CD4-positive, alpha-beta T cell (primary cell): ENCODE results near the gene LTB4R. TPM values are rescaled to one million over a fixed set of nuclear protein-coding genes. Genes with fewer than 3 reads are reported as not detected.

Experiments
- ATAC-seq: fragments of 200-7000 bp; cut with Tn5 transposase; one replicate; pipeline ENCODE4 v1.10.0; 2022; ENCODE audit warnings: mild to moderate bottlenecking; ENCODE audit not compliant: poor library complexity
- CTCF ChIA-PET: fragments of 350-600 bp; sonication (Branson Sonifier 250); formaldehyde crosslinking; loops from one replicate; lab custom pipeline; 2021; ENCODE audit warnings: antibody characterized with exemption, inconsistent platforms; lab: Charles Lee
- POLR2A ChIA-PET: fragments of 350-600 bp; sonication (Branson Sonifier 250); formaldehyde crosslinking; loops from one replicate; lab custom pipeline; 2021; ENCODE audit warnings: antibody characterized with exemption, inconsistent platforms; lab: Charles Lee
- DNase-seq, 14 experiments: peaks; one replicate each; pipeline ENCODE4 v3.0.0-alpha.2; 2013 to 2020; ENCODE audit warnings: mixed read lengths in 2 of 14
- H3K27ac ChIP-seq, 2 donors: one replicate each; pipeline versions ENCODE4 v1.5.1 to v1.7.0; 2013; ENCODE audit warnings: low read length in 2 of 2, low read depth in 1 of 2, mild to moderate bottlenecking in 1 of 2
- H3K27me3 ChIP-seq, 2 experiments: 1 replicate in 1 of 2; 2 replicates in 1 of 2; pipeline versions ENCODE4 v1.6.1 to v1.7.0; 2013; ENCODE audit warnings: low read length in 2 of 2, control low read depth in 1 of 2, mild to moderate bottlenecking in 1 of 2, moderate library complexity in 1 of 2; ENCODE audit not compliant: insufficient read depth in 2 of 2, control insufficient read depth in 1 of 2
- H3K36me3 ChIP-seq: one replicate; pipeline ENCODE4 v1.6.1; 2013; ENCODE audit warnings: low read length, control low read depth; ENCODE audit not compliant: insufficient read depth
- H3K4me1 ChIP-seq: one replicate; pipeline ENCODE4 v1.6.1; 2013; ENCODE audit warnings: low read length, control low read depth; ENCODE audit not compliant: insufficient read depth
- H3K4me3 ChIP-seq: one replicate; pipeline ENCODE4 v1.5.1; 2013; ENCODE audit warnings: mild to moderate bottlenecking, low read length, moderate library complexity
- H3K9me3 ChIP-seq, 2 experiments: 1 replicate in 1 of 2; 2 replicates in 1 of 2; pipeline versions ENCODE4 v1.6.1 to v1.7.0; 2013; ENCODE audit warnings: low read length in 2 of 2, mild to moderate bottlenecking in 2 of 2, control low read depth in 1 of 2, moderate library complexity in 1 of 2; ENCODE audit not compliant: control insufficient read depth in 1 of 2, insufficient read depth in 1 of 2
- H3K27ac Mint-ChIP-seq: one replicate; pipeline ENCODE4 v1.8.0; 2020; ENCODE audit warnings: mixed read lengths
- H3K27me3 Mint-ChIP-seq: one replicate; pipeline ENCODE4 v1.8.0; 2021; ENCODE audit warnings: mixed read lengths
- H3K36me3 Mint-ChIP-seq: one replicate; pipeline ENCODE4 v1.8.0; 2021; ENCODE audit warnings: low read depth, mixed read lengths
- H3K4me1 Mint-ChIP-seq: one replicate; pipeline ENCODE4 v1.8.0; 2021; ENCODE audit warnings: low read depth, mixed read lengths
- H3K4me3 Mint-ChIP-seq: one replicate; pipeline ENCODE4 v1.8.0; 2020; ENCODE audit warnings: mild to moderate bottlenecking, mixed read lengths
- H3K9me3 Mint-ChIP-seq: one replicate; pipeline ENCODE4 v1.8.0; 2020; ENCODE audit warnings: mixed read lengths
- CTCF ChIP-seq: fragments of 200-600 bp; IDR thresholded peaks from one replicate; pipeline ENCODE4 v1.8.0; 2022; ENCODE audit warnings: antibody characterized with exemption, mild to moderate bottlenecking
- intact Hi-C, 2 experiments: fragments of 100-400 bp; cut with DNase I in 1 of 2; cut with micrococcal nuclease in 1 of 2; formaldehyde crosslinking; loops; one replicate each; pipeline versions ENCODE4 v1.15.1 to v1.9.0; 2023 to 2025; cut with DNase I, micrococcal nuclease
- total RNA-seq, 174 experiments: library from RNA in 2 of 174; stranded (reverse) in 2 of 174; gene quantifications; one replicate each; pipeline ENCODE4 v1.2.3 and lab custom pipeline; 2021 to 2026

The LTB4R gene
- total RNA-seq, 2 experiments from 2014 or later = 15.6 to 18.3 TPM

DNA sequence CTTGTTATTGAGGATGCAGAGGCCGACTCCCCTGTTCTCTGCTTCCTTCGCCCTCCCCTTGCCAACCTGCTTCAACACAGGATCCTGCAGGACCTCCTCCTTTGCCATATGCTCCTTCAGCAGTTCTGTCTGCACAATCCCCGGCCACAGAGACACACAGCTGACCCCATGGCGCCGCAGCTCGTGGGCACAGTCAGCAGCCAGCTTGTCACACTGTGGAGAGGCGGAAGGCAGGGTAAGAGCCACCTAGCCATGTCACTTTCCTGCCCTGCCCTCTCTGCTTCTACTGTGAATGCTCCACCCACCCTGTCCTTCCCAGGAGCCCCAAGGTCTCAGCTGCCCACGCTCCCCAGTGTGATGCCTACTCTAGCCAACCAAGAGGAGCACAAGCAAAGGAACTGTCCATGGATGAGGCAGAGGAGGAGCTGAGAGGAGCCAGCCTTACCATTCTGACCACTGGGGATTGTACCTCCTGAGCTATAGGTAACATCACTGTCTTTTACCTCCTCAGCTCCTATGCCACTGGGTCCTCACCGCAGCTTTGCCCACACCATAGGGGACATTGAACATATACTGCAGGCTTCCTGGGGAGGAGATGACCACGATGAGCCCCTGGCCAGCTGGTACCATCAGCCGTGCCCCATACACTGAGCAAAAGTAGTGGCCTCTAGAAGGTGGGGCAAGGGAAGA, 19.0 kb upstream of the LTB4R start:
- Histone ChIP-seq H3K27me3 (no peaks in the 10 kb centered on the region), H3K36me3 (peaks cover 59% of the 10 kb centered on the region), H3K27ac (no peak overlapping the region), H3K4me1 (peaks cover 16% of the 10 kb centered on the region), H3K9me3 (no peaks in the 10 kb centered on the region), H3K4me3 (no peak overlapping the region)
- Mint-ChIP-seq H3K9me3 (no peaks in the 10 kb centered on the region), H3K4me3 (no peak overlapping the region), H3K27me3 (no peaks in the 10 kb centered on the region), H3K4me1 (peaks cover 16% of the 10 kb centered on the region), H3K36me3 (peaks cover 69% of the 10 kb centered on the region), H3K27ac (no peak overlapping the region)
- CTCF ChIA-PET = interaction anchor here (0.6 to 1.0 kb wide), 2 partner anchors 21 to 50 kb away, joined by 3 to 4 read pairs; partner anchors contain the start of genes RABGGTA and TINF2
- intact Hi-C loops = loop anchor here in 1 of 2 experiments (10.0 kb wide), 1 partner anchor 317 kb away; no protein-coding TSS in a partner anchor
- no peak for TF ChIP-seq CTCF
- ATAC-seq (no peak), DNase-seq (no peak)
- POLR2A ChIA-PET = no interaction called here

- intact Hi-C loops = loop anchor here in 1 of 2 experiments (10.0 kb wide), 1 partner anchor 319 kb away; no protein-coding TSS in a partner anchor
- no peak for ATAC-seq
- H3K4me1 Mint-ChIP-seq = peaks cover 23% of the 10 kb centered on the region
- no peak for TF ChIP-seq CTCF
- Histone ChIP-seq H3K4me3 (no peak overlapping the region), H3K4me1 (peaks cover 27% of the 10 kb centered on the region), H3K9me3 (no peaks in the 10 kb centered on the region), H3K27ac (no peak overlapping the region), H3K27me3 (no peaks in the 10 kb centered on the region), H3K36me3 (peaks cover 59% of the 10 kb centered on the region)
- H3K4me3 Mint-ChIP-seq = no peak overlapping the region
- CTCF ChIA-PET = no interaction called here
- no peaks in the 10 kb centered on the region for H3K27me3 Mint-ChIP-seq
- H3K36me3 Mint-ChIP-seq = peaks cover 75% of the 10 kb centered on the region
- no peak for DNase-seq
- no peak overlapping the region for H3K27ac Mint-ChIP-seq
- POLR2A ChIA-PET = no interaction called here
- H3K9me3 Mint-ChIP-seq = no peaks in the 10 kb centered on the region
Observed at GRCh38 chr14:24293525-24293924, 17.8 kb upstream of the LTB4R start.

DNA sequence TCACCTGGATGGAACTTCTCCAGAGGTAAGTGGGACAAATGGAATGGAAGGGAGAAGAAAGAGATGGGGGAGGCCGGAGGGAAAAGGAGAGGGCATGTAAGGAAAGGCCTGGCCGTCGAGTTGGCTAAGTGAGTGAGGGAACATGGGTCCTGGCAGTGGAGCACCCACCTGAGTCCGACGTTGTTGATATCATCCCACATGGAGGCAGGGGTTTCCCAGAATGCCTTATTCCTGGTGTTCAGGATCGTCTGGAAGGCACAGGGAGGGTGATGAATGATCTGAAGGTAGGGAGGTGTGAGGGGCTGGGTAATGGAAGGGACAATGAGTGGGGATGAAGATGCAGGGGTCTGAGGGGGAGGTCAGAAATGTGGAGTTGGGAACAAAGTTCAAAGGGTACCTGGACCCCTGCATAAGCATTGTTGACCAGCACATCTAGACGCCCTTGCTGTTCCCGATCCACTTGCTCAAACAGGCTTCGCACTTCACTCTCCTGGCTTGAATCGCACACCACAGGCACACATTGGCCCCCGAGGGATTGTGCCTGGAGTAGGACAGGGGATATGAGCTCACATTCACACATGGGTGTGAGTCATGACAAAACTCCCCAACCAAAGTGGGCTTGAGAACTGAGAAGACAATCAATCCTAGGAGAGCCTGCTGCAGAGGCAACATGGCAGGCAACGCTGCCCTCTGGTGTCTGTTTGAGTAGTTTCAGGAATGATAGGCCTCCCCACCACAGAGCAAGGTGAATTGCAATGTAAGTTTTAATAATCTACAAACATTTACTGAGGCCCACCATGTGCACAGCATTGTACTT, 14.8 kb upstream of the LTB4R start:
- no peaks in the 10 kb centered on the region for H3K27me3 ChIP-seq
- Mint-ChIP-seq H3K4me1 (peaks cover 51% of the 10 kb centered on the region), H3K27ac (peak overlapping the region; percentile 67), H3K36me3 (peaks cover 77% of the 10 kb centered on the region), H3K9me3 (no peaks in the 10 kb centered on the region), H3K4me3 (peak overlapping the region; percentile 74), H3K27me3 (no peaks in the 10 kb centered on the region)
- peak; percentile 54 to 91 (median 64) for DNase-seq
- intact Hi-C loops = loop anchor here (1.0 to 10.0 kb wide), 9 partner anchors 17 to 322 kb away; partner anchors contain the start of genes MDP1 (in 2 of the 2), DCAF11 (in 1 of the 2), NRL (in 1 of the 2) and RABGGTA (in 1 of the 2)
- H3K4me3 ChIP-seq = no peak overlapping the region
- H3K27ac ChIP-seq = peak overlapping the region in 1 of 2 donors; percentile 51
- ChIA-PET POLR2A (interaction anchor here (0.6 to 5.7 kb wide), 9 partner anchors 14 to 188 kb away, joined by 3 to 66 read pairs (median 15); partner anchors contain the start of genes CBLN3, CHMP4A, DCAF11 and KHNYN), CTCF (interaction anchor here (0.5 to 6.8 kb wide), 21 partner anchors 13 to 1715 kb away, joined by 3 to 90 read pairs (median 6); partner anchors contain the start of genes CBLN3, CHMP4A, CIDEB and KHNYN)
- ATAC-seq = peak; percentile 73
- H3K4me1 ChIP-seq = peaks cover 47% of the 10 kb centered on the region
- H3K36me3 ChIP-seq = peaks cover 44% of the 10 kb centered on the region
- H3K9me3 ChIP-seq = no peaks in the 10 kb centered on the region
- peak; percentile 64 for TF ChIP-seq CTCF
